ENCODE results near the gene KRT83.
"Not testable (repeated sequence)": the region's sequence is repeated elsewhere in the genome, so short reads cannot be mapped to it uniquely, and the experiment has no call there.

The KRT83 gene

DNA sequence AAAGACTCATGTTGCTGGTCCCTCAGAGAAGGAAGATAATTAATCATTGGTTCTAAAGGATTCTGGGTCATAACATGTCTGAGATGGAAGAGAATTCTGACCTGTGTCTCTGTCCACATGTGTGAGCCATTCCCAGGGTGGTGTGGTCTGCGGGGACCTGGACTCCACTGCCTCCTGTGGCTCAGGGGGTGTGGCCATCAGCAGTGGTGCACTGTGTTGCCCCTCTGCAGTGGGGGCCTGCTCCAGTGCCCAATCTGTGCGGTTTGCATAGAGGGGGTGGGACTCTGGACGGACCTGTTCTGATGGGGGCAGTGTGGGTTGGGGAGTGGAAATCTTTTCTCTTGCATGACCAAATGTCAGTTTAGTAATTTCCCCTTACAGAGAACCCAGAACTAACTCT lies 32.6 kb upstream of the KRT83 start:
- DNase-seq (ENCODE audit: low spot score) = no peak

DNA sequence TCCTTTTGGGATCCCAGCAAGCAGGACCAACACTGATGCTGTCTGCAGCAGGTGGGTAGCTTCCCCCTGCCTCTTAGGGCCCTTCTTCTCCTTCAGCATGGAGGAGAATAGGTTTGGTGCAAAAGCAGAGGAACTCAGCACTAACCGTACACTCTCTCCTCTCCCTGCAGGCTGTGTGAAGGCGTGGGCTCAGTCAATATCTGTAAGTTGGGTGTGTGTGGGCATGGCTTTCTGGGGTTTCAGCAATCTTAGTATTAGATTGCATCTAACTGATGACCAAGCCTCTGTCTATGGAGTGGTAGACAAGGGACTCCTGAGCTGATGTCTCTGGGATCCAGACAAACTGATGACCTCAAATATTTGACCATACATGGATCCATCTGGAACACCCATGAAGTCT lies 31.8 kb upstream of the KRT83 start:
- no peak for DNase-seq (ENCODE audit: low spot score)

DNA sequence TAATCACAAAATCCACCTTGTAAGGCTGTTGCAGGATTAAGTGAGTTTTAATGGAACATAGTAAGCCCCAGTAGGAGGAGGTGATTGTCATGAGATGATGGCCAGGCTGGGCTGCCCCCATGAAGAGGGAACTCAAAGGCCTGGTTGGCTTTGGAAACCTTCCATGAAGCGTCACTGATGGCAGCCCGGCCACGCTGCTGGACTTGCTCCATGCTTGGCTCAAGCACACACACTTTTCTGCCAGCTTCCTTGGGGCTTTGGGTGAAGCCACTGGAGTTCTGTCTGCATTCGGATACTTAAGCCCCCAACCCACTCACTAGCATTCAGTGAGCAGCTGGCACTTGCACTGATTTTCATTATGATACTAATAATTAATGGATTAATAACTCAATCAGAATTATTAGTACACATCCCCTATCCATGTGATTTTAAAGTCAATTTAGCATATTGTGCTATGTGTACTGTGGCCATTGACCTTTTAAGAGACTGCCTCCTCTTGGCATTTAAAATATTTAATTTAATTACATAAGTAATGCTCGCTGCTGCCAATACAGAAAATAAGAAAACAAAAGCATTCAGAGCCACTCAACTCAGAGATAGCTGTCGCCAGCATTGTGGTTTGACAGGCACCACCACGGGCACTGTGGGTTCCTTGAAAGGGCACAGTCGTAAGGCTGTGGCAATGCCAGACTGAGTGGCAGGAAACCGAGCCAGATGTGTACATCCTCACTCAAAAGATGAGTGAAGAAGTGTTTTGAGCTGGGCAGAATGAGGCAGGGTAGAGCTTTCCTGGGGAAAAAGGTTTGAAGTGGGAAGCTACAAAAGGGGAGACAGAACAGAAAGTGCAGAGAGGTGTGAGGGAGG lies 30.2 kb upstream of the KRT83 start:
- no peak for DNase-seq (ENCODE audit: low spot score)

DNA sequence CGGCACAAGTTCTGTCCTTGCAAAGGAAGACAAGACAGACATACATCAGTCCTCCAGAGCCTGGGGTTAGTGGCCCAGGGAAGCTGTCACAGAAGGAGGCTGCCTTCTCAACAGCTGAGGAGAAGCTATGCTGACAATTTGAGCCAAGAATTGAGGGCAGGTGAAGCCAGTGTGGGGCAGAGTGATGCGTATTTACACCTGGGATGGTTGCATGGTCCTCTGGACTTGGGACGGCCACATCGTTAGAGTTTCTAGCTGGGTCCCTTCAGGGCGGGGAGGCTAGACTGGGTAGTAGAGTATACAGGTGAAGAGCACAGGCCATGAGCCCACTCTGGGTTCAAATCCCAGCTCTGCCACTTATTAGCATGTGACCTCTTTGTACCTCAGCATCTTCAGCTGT lies 29.6 kb upstream of the KRT83 start:
- DNase-seq (ENCODE audit: low spot score) = no peak

DNA sequence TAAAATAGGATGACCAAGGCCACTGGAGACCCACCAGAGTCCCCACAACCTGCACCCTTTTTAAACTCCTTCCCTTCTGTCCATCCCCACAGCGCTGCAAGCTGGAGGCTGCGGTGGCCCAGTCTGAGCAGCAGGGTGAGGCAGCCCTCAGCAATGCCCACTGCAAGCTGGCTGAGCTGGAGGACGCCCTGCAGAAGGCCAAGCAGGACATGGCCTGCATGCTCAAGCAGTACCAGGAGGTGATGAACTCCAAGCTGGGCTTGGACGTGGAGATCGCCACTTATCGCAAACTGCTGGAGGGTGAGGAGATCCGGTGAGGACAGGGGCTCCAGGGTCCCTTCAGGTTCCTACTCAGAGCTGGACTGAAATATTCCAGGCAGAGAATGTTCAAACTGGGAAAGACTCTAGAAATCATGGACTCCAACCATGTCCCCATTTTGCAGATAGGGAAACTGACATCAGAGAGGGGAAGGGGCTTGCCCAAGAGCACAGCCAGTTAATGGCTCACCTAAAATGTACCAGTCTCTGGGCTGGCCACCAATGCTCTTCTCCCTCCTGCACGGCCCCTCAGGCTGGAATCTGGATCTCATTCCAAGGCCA lies 28.9 kb upstream of the KRT83 start:
- no peak for DNase-seq (ENCODE audit: low spot score)

DNA sequence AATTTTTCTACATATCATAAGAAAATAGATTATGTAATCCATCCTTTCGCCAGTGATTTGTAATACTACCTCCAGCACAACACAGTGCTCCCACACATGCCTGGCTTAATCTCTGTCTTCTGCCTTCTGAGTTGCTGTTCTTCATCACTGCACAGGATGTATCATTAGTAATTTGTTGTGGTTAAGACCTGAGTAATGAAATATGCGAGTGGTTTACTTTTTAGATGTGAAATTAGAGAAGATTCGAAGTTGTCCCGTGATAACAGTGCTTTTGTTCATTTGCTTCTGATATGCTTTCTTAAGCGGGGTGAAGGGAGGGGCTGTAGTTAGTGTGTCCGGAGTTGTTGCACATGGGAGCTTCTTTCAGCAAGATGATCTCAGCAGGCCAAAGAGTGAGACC lies 28.0 kb upstream of the KRT83 start:
- DNase-seq (ENCODE audit: low spot score) = no peak

DNA sequence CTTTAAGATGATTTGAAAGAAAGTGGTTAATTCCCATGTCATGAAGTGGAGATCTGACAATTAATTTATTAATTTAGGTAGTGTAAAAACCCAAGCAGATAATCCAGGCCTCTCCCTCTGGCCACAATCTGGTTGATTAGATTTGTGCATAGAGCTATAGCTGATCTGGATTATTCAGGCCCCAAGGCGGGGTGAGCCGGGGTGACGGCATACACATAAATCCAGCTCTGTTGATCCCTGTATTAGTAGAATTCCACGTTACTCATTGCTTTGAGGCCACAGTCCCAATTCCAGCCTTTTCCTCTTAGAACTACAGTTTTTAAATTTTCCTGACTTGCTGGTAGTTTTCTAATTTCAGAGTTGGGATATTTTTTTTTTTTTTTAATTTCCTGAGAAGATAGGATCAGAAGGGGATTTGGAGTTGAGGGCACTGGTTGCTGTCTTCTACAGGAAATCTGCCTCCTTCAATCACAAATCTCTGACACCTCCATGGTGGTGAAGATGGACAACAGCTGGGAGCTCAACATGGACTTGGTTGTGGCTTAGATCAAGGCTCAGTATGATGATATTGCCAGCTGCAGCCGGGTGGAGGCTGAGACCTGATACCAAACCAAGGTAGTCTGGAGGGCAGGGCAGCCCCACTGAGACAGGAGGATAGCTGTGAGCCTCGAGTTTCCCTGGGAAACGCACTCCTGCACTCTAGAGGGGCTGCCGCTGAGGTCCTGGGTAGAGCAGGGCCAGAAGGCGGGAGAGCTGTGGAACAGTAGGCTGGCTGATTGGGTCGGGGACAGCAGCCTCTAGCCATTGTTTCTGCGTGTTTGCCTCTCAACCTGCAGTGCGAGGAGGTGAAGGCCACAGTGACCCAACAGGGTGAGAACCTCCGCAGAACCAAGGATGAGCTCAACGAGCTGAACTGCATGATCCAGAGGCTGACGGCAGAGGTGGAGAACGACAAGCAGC lies 26.6 kb upstream of the KRT83 start:
- DNase-seq (ENCODE audit: low spot score) = no peak

DNA sequence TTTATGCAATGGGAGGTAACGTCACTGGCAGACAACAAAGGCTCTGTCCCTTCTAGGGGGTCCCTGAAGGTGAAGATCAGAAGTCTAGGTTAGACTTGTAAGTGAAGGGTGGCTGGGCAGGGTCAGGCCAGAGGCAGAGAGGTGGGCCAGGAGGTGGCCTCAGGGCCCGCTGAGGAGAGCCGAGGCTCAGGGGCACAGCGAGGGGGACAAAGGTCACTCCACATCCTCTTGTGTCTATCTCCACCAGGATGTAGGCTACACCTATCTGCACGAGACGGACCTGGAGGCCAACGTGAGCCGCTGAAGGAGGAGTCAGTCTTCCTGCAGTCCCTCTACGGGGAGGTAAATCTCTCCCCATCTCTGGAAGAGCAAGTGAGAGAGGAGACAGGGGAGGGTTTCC lies 25.8 kb upstream of the KRT83 start:
- no peak for DNase-seq (ENCODE audit: low spot score)

DNA sequence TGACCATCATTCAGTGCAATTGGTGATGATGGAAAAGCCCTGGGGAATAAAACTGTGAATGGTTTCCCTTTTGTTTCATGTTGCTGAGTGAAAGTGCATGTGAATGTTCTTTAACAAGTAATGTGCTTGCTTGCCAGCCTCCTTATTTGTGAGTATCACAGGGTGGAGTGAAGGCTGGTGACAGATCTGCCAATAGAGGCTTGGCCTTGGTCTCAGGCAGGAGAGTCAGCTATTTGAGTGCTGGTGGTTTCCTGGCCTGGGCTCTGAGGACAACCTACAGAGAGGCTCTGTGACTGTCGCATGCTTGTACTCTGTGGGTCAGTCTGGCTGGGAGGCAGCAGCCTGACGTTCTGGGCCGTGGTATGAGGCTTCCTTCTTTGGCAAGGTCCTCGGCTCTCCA lies 25.4 kb upstream of the KRT83 start:
- no peak for DNase-seq (ENCODE audit: low spot score)

DNA sequence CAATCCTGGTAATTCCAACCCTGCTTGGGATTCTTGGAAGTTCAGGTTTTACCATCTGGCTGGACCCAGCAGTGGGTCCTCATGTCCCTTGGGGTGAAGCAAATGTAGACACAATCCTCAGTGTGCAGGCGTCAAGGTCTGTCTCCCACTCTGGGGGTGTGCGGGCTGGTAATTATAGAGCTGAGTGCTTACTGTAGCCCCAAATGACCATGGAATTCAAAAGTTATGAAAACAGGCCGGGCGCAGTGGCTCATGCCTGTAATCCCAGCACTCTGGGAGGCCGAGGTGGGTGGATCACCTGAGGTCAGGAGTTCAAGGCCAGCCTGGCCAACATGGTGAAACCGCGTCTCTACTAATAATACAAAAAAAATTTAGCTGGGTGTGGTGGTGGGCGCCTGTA lies 23.8 kb upstream of the KRT83 start:
- not testable (repeated sequence) for DNase-seq (ENCODE audit: low spot score)

DNA sequence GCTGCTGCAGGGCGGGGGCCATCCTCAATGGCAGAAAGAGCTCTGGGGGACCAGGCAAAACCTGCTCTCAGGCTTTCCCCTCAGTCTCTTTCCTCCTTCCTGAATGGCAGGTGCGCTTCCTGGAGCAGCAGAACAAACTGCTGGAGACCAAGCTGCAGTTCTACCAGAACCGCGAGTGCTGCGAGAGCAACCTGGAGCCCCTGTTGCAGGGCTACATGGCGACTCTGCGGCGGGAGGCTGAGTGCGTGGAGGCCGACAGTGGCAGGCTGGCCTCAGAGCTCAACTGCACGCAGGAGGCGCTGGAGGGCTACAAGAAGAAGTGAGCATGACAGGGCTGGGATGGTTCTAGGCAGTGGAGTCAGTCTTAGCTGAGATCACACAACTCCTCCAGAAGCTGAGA lies 22.9 kb upstream of the KRT83 start:
- DNase-seq (ENCODE audit: low spot score) = no peak

DNA sequence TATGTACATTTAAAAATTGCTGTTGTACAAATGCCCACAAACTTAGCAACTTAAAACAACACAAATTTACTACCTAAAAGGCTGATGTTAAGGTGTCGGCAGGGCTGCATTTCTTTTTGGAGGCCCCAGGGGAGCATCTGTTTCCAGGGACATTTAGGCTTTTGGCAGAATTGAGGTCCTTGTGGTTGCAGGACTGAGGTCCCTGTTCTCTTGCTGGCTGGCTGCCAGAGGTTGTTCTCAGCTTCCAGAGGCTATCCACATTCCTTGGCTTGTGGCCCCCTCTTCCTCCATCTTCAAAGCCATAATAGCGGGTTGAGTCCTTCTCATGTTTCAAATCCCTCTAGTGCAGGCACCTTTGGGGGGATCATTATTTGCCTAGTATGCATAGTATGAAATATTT lies 22.4 kb upstream of the KRT83 start:
- no peak for DNase-seq (ENCODE audit: low spot score)

DNA sequence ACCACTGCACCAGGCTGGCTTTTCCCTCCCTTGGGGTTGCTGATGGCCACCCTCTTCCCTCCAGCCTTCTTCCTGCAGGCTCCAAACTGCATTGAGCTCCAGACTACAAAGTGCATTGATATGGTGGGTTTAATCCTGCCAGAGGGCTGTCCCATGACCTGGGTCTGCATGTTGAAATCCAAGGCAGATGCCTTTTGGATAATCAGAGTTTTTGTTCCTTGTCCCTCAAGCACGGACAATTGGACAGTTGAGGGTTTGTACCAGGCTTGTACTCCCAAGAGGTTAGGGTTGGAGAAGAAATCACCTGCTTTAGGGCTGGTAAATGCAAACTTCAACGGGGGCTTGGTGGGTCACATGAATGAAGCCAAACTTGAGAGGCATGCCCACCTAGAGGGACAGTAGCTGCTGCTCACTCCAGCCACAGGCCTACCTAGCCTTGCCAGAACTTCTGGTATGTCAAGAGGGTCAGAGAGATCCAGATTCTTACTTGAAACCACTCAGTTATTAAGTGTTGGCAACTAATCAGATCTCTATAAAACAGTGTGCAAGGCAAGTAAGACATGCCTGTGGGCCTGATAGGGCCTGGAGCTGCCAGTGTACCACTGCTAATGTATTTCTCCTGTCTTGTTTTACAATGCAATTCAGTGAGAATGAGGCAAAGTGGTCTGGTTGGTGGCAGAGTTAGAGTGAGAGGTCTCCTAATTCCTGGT lies 21.7 kb upstream of the KRT83 start:
- DNase-seq (ENCODE audit: low spot score) = no peak

DNA sequence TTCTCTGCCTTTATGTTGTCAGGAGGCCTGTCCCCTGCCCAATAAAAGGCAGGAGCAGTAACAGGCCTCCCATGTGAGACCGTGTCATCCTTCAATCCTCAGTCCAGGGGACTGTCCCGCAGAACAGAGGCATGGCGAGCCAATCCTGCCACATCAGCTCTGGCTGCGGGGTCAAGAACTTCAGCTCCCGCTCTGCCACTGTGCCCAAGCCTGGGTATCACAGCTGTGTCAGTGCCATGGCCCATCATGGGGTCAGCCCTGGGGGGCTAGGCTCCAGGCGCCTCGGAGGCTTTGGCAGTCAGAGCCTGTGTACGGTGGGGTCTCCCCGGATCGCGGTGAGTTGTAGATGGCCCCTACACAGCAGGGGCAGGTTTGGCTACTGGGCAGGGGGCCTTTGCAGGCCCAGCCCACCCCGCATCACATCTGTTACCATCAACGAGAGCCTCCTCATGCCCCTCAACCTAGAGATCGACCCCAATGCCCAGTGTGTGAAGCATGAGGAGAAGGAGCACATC lies 19.9 kb upstream of the KRT83 start:
- DNase-seq (ENCODE audit: low spot score) = no peak

DNA sequence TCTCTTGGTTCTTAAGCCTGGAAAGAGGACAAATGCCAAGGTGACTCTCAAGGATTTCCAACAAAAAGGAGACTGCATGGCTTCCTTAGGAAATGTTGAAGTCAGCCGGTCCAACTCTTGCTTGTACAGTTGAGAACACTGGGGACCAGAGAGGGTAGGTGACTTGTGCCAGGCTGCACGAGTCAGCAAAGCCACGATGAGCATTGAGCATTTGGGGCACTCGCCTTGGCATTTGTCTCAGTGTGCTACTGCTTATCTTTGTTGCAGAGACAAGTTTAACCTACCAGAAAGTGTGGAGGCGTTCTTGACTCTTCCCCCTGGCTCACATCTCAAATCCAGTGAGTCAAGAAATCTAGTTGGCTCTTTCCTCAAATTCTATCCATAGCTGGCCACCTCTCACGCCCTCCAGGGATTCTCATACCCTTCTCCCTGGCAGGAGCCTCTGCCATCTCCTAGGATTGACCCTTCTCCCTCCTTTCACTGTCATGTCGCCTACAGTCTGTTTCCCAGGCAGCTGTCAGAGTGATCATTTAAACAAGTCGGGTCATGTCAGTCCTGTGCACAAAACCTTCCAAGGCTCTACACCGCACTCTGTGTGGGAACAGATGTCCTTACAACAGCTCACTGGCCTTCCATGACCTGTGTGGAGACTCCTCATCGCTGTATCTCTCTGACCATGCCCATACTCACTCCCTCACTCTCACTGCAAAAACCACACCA lies 17.2 kb upstream of the KRT83 start:
- no peak for DNase-seq (ENCODE audit: low spot score)

DNA sequence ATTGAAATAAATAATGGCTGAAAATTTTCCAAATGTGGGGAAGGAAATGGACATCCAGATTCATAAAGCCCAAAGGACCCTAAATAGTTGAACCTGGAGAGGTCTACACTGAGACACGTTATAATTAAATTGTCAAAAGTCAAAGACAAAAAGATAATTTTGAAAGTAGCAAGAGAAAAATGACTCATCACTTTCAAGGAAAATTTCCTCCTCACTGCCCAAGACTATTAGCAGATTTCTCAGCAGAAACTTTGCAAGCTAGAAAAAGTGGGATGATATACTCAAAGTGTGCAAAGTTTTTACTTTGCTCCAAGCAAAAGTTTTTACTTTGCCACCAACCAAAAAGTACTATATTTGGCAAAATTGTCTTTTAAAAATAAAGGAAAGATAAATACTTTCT lies 15.9 kb upstream of the KRT83 start:
- no peak for DNase-seq (ENCODE audit: low spot score)

DNA sequence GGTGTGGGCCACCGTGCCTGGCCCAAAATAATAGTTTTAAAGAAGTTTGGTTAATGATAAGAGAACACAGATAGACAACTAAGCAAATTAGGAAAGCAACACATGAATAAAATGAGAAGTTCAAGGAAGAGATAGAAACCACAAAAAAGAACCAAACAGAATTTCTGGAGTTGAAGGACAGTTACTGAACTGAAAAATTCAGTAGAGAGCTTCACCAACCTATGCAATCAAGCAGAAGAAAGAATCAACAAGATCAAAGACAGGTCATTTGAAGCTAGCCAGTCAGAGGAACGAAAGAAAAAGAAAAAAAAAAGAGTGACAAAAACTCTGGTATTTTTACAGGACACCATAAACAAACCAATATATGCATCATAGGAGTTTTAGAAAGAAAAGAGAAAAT lies 15.4 kb upstream of the KRT83 start:
- DNase-seq (ENCODE audit: low spot score) = no peak

DNA sequence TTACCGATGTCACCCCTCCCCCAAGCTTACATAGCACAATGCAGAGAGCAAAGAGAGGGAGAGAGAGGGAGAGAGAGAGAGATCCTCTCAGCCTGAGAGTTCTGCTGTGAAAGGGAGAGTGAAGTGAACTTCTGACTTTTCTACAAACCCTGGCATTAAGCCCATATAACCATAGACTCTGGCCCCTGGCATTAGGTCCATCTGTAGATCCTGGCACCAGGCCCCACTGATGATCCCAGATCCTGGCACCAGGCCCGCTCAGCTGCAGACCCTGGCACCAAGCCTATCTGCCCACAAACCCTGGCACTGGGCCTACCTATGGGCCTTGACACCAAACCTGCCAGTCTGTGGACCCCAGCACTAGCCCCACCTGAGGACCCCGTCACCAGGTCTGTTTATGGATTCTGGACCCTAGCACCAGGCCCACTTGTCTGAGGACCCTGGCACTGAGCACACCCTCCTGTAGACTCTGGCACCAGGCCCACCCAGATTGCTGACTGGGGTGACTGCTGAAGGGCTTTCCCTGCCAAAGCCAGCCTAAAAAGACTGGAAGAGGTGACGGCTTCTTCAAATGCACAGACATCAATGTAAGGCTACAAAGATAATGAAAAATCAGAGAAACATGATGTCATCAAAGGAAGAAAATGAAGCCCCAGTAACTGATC lies 14.5 kb upstream of the KRT83 start:
- DNase-seq (ENCODE audit: low spot score) = no peak

DNA sequence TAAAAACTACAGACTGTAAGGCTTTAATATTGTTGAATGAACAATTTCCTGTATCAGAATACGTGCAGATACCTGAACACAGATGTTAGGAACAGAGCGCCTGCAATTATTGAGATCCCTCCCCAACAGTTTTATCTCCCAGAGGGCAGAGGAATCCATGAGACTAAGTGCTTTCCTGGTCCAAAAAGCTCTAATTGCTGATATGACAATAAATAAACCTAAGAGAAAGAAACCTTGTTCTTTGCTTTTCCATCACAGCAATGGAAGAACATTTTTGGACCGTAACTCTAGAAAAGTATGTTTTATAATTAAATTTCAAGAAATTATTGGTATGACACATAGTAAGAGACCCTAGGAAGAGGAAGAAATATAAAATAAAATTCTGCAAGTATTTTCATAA lies 13.0 kb upstream of the KRT83 start:
- DNase-seq (ENCODE audit: low spot score) = no peak

DNA sequence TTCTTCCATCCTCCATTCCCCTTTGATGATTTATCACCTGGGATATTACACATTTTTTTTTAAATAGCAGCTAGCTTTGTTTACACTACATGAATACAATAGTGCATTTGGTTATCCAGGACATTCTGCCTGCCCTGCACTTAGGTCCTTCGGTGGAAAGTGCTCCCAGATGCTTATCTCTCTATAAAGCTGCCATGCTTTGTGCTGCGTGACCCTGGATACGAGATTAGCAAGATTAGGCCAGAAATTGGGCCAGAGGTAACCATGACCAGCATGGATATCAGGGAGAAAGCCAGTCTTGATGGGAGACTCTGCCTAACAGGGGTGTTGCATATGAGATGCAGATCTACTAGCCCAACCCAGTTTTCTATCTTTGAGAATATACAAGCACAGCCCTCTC lies 12.1 kb upstream of the KRT83 start:
- DNase-seq (ENCODE audit: low spot score) = no peak

DNA sequence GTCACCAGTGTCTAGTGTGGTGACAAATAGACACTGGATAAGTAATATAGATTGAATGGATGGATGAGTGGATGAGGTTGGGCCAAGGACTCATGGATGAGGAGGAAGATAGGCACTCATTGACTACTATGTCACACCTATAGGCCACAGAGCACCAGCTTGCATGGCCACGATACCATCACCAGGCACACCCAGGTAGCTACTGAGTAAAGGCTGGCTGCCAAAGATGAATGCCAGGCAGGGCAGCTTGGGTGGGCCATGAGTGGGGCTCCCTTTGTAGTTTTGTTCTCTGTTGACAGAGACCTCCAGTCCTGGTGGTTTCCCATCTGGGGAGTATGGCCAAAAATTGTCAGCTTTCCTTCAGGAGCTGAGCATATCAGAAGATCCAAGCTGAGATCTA lies 11.2 kb upstream of the KRT83 start:
- no peak for DNase-seq (ENCODE audit: low spot score)

Data from germinal center (tissue), 1 donor.